DND-41 (cell line): ENCODE measurements around the gene AKR1B1.

Experiments used
- ATAC-seq: fragments of 200-7000 bp; cut with Tn5 transposase; 3 replicates; pipeline ENCODE4 v1.9.1; 2021; ENCODE audit warnings: low read depth; ENCODE audit not compliant: insufficient read depth
- DNase-seq: peaks from one replicate; pipeline ENCODE4 v3.0.0-alpha.2; 2020
- H2AFZ ChIP-seq: 2 replicates; pipeline ENCODE4 v1.6.0; 2012; ENCODE audit warnings: low read depth, low read length
- H3K27ac ChIP-seq: 2 replicates; pipeline ENCODE4 v1.5.1; 2012; ENCODE audit warnings: low read length, inconsistent platforms
- H3K27me3 ChIP-seq: fragments of 200-600 bp; sonication (generic); 2 replicates; pipeline ENCODE4 v1.6.0; 2012; ENCODE audit warnings: low read length, mild to moderate bottlenecking, inconsistent platforms; ENCODE audit not compliant: insufficient read depth, poor library complexity
- H3K36me3 ChIP-seq: 2 replicates; pipeline ENCODE4 v1.5.1; 2012; ENCODE audit warnings: low read length, inconsistent platforms; ENCODE audit not compliant: insufficient read depth
- H3K4me1 ChIP-seq: 2 replicates; pipeline ENCODE4 v1.5.1; 2012; ENCODE audit warnings: mild to moderate bottlenecking, low read length; ENCODE audit not compliant: insufficient read depth
- H3K4me2 ChIP-seq: 2 replicates; pipeline ENCODE4 v1.6.0; 2012; ENCODE audit warnings: mild to moderate bottlenecking, moderate library complexity, low read length, inconsistent platforms; ENCODE audit not compliant: insufficient read depth
- H3K4me3 ChIP-seq, 2 experiments: fragments of 200-600 bp in 1 of 2; shearing (Covaris generic) in 1 of 2; 2 replicates each; pipeline ENCODE4 v1.5.1; 2012 to 2016; ENCODE audit warnings: inconsistent platforms in 2 of 2, low read length in 2 of 2, mild to moderate bottlenecking in 2 of 2, low read depth in 1 of 2, moderate library complexity in 1 of 2
- H3K79me2 ChIP-seq: 2 replicates; pipeline ENCODE4 v1.6.0; 2012; ENCODE audit warnings: low read length, inconsistent platforms; ENCODE audit not compliant: insufficient read depth
- H3K9ac ChIP-seq: 2 replicates; pipeline ENCODE4 v1.6.0; 2012; ENCODE audit warnings: low read depth, mild to moderate bottlenecking, inconsistent platforms, low read length, moderate library complexity
- H3K9me3 ChIP-seq: 2 replicates; pipeline ENCODE4 v1.5.1; 2012; ENCODE audit warnings: low read length, moderate library complexity, mild to moderate bottlenecking, inconsistent platforms; ENCODE audit not compliant: insufficient read depth, severe bottlenecking
- H4K20me1 ChIP-seq: 2 replicates; pipeline ENCODE4 v1.6.0; 2012; ENCODE audit warnings: low read length; ENCODE audit not compliant: insufficient read depth
- CTCF ChIP-seq: IDR thresholded peaks from 2 replicates; pipeline ENCODE4 v1.5.1; 2012; ENCODE audit warnings: borderline replicate concordance, low read length, moderate library complexity, mild to moderate bottlenecking; ENCODE audit not compliant: poor library complexity, severe bottlenecking; ENCODE audit errors: extremely low read depth
- EZH2 ChIP-seq: IDR thresholded peaks from 3 replicates; pipeline ENCODE4 v1.6.1; 2012; ENCODE audit warnings: borderline replicate concordance, low read depth, mild to moderate bottlenecking, moderate library complexity, low read length, inconsistent platforms; ENCODE audit not compliant: severe bottlenecking

AKR1B1 gene

GRCh38 chr7:134444198-134444960 lies 14.5 kb downstream of the AKR1B1 start:
- Histone ChIP-seq H3K36me3 (peaks cover 88% of the 10 kb centered on the region), H3K4me3 (no peak overlapping the region), H3K27me3 (no peaks in the 10 kb centered on the region), H3K9ac (no peak overlapping the region), H2AFZ (no peak overlapping the region), H3K27ac (no peak overlapping the region), H4K20me1 (no peaks in the 10 kb centered on the region), H3K4me1 (no peaks in the 10 kb centered on the region), H3K9me3 (no peaks in the 10 kb centered on the region), H3K79me2 (no peaks in the 10 kb centered on the region), H3K4me2 (no peak overlapping the region)
- no peak for ATAC-seq
- no peak for DNase-seq
- TF ChIP-seq CTCF = no peak

GRCh38 chr7:134443396-134444070 lies 15.4 kb downstream of the AKR1B1 start:
- Histone ChIP-seq H3K27me3 (no peaks in the 10 kb centered on the region), H3K4me1 (no peaks in the 10 kb centered on the region), H2AFZ (no peak overlapping the region), H3K36me3 (peaks cover 82% of the 10 kb centered on the region), H3K9ac (no peak overlapping the region), H3K4me2 (no peak overlapping the region), H4K20me1 (no peaks in the 10 kb centered on the region), H3K9me3 (no peaks in the 10 kb centered on the region), H3K79me2 (no peaks in the 10 kb centered on the region), H3K4me3 (no peak overlapping the region), H3K27ac (no peak overlapping the region)
- no peak for TF ChIP-seq CTCF
- ATAC-seq = no peak
- DNase-seq = no peak

- ATAC-seq = no peak
These were observed 16.3 kb downstream of the AKR1B1 start for GRCh38 chr7:134442441-134443220.

More at GRCh38 chr7:134442441-134443220, 16.3 kb downstream of the AKR1B1 start:
- H3K4me3 ChIP-seq = no peak overlapping the region
- H3K36me3 ChIP-seq = peaks cover 73% of the 10 kb centered on the region
- H4K20me1 ChIP-seq = no peaks in the 10 kb centered on the region
- no peak overlapping the region for H3K4me2 ChIP-seq
- H3K4me1 ChIP-seq = no peaks in the 10 kb centered on the region
- no peak overlapping the region for H3K9ac ChIP-seq
- no peak overlapping the region for H2AFZ ChIP-seq
- no peak for DNase-seq
- H3K9me3 ChIP-seq = no peaks in the 10 kb centered on the region
- H3K27me3 ChIP-seq = no peaks in the 10 kb centered on the region
- TF ChIP-seq CTCF = no peak
- no peak for TF ChIP-seq EZH2
- no peak overlapping the region for H3K27ac ChIP-seq
- no peaks in the 10 kb centered on the region for H3K79me2 ChIP-seq
